HCT116 (cell line): Measurements from ENCODE around the gene IRF8. TPM values are rescaled to one million over a fixed set of nuclear protein-coding genes. Genes with fewer than 3 reads are reported as not detected.

Experiments used
- ATAC-seq: fragments of 200-7000 bp; cut with Tn5 transposase; 2 replicates; pipeline ENCODE4 v1.9.1; 2020; ENCODE audit warnings: mild to moderate bottlenecking, moderate library complexity
- BruUV-seq: library from RNA; stranded (reverse); fragments of 400-500 nt; replicated peaks from 2 replicates; lab custom pipeline; 2021; lab: Mats Ljungman, UMichigan
- CTCF ChIA-PET: fragments of 300-600 bp; sonication (Branson Sonifier 250); formaldehyde crosslinking; loops from one replicate; lab custom pipeline; 2021; ENCODE audit warnings: antibody characterized with exemption; lab: Charles Lee
- POLR2A ChIA-PET: fragments of 300-600, 350-600 bp; sonication (Branson Sonifier 250); formaldehyde crosslinking; loops from one replicate; lab custom pipeline; 2021; ENCODE audit warnings: antibody characterized with exemption; lab: Charles Lee
- RAD21 ChIA-PET, 2 experiments: fragments of 300-600 bp; sonication (Branson Sonifier 250); formaldehyde crosslinking; loops; one replicate each; lab custom pipeline; 2023; ENCODE audit warnings: low total read pairs in 2 of 2; ENCODE audit not compliant: uncharacterized antibody in 2 of 2, unreplicated experiment in 2 of 2, low non-redundant PET in 1 of 2; lab: Charles Lee
- DNase-seq: peaks from one replicate; pipeline ENCODE4 v3.0.0-alpha.2; 2010; ENCODE audit warnings: low read depth, low spot score
- H2AFZ ChIP-seq: fragments of 200-600 bp; shearing (Covaris generic), sonication (generic); 2 replicates; pipeline ENCODE4 v1.6.1; 2017; ENCODE audit warnings: low read depth, mixed run types, mixed read lengths, antibody characterized with exemption, low read length; ENCODE audit not compliant: poor library complexity, severe bottlenecking
- H3K27ac ChIP-seq: 2 replicates; pipeline ENCODE4 v1.5.1; 2012; ENCODE audit warnings: low read depth, low read length
- H3K27me3 ChIP-seq: fragments of 200-600 bp; sonication (generic); 2 replicates; pipeline ENCODE4 v1.6.1; 2016; ENCODE audit warnings: mixed run types, low read length, mixed read lengths; ENCODE audit not compliant: insufficient read depth
- H3K36me3 ChIP-seq, 2 experiments: fragments of 200-500 bp in 1 of 2; fragments of 200-600 bp in 1 of 2; sonication (Bioruptor generic) in 1 of 2; sonication (generic) in 1 of 2; 2 replicates each; pipeline versions ENCODE4 v1.5.1 to v1.6.1; 2014 to 2016; ENCODE audit warnings: low read length in 2 of 2, inconsistent platforms in 1 of 2, mixed read lengths in 1 of 2, mixed run types in 1 of 2; ENCODE audit not compliant: insufficient read depth in 2 of 2, control insufficient read depth in 1 of 2
- H3K4me1 ChIP-seq, 2 experiments: fragments of 200-600 bp in 1 of 2; sonication (generic) in 1 of 2; 2 replicates each; pipeline versions ENCODE4 v1.5.1 to v1.6.1; 2012 to 2017; ENCODE audit warnings: low read length in 2 of 2, inconsistent platforms in 1 of 2, mild to moderate bottlenecking in 1 of 2, mixed read lengths in 1 of 2, mixed run types in 1 of 2, moderate library complexity in 1 of 2; ENCODE audit not compliant: insufficient read depth in 2 of 2, control insufficient read depth in 1 of 2
- H3K4me2 ChIP-seq: fragments of 200-600 bp; sonication (generic); 2 replicates; pipeline ENCODE4 v1.6.1; 2017; ENCODE audit warnings: mixed run types, low read length, mixed read lengths
- H3K4me3 ChIP-seq, 2 experiments: fragments of 200-600 bp in 1 of 2; sonication (generic) in 1 of 2; replicated peaks in 1 of 2; 2 replicates each; pipeline ENCODE4 v1.5.1; 2011 to 2016; ENCODE audit warnings: low read length in 2 of 2, control low read depth in 1 of 2, low read depth in 1 of 2, mild to moderate bottlenecking in 1 of 2, mixed read lengths in 1 of 2, mixed run types in 1 of 2
- H3K79me2 ChIP-seq: fragments of 200-600 bp; sonication (generic); 2 replicates; pipeline ENCODE4 v1.6.1; 2017; ENCODE audit warnings: mild to moderate bottlenecking, mixed run types, low read length, moderate library complexity, mixed read lengths; ENCODE audit not compliant: insufficient read depth
- H3K9ac ChIP-seq: fragments of 200-600 bp; sonication (generic); 2 replicates; pipeline ENCODE4 v1.6.1; 2016; ENCODE audit warnings: low read length, mixed read lengths
- H3K9me2 ChIP-seq: fragments of 200-600 bp; sonication (generic), shearing (Covaris generic); 2 replicates; pipeline ENCODE4 v1.6.1; 2017; ENCODE audit warnings: mixed run types, mild to moderate bottlenecking, moderate library complexity; ENCODE audit not compliant: insufficient read depth
- H3K9me3 ChIP-seq, 2 experiments: fragments of 200-500 bp in 1 of 2; fragments of 200-600 bp in 1 of 2; sonication (Bioruptor generic) in 1 of 2; sonication (generic) in 1 of 2; 2 replicates each; pipeline ENCODE4 v1.6.1; 2014 to 2017; ENCODE audit warnings: low read length in 2 of 2, mixed read lengths in 2 of 2, inconsistent platforms in 1 of 2, low read depth in 1 of 2, mild to moderate bottlenecking in 1 of 2, mixed run types in 1 of 2, moderate library complexity in 1 of 2; ENCODE audit not compliant: control insufficient read depth in 1 of 2, insufficient read depth in 1 of 2
- H4K20me1 ChIP-seq: fragments of 200-600 bp; sonication (generic), shearing (Covaris generic); 2 replicates; pipeline ENCODE4 v1.6.1; 2017; ENCODE audit warnings: mixed run types, mild to moderate bottlenecking, moderate library complexity; ENCODE audit not compliant: insufficient read depth
- CTCF ChIP-seq, 3 experiments: fragments of 200-600 bp in 1 of 3; sonication (generic) in 1 of 3; IDR thresholded peaks in 2 of 3; conservative IDR thresholded peaks in 1 of 3; 2 replicates each; pipeline ENCODE4 v1.5.1; 2012 to 2017; ENCODE audit warnings: low read depth in 2 of 3, low read length in 2 of 3, antibody characterized with exemption in 1 of 3, borderline replicate concordance in 1 of 3, control low read depth in 1 of 3, mild to moderate bottlenecking in 1 of 3, mixed read lengths in 1 of 3, mixed run types in 1 of 3, moderate library complexity in 1 of 3; ENCODE audit not compliant: insufficient read depth in 1 of 3
- JUND ChIP-seq: IDR thresholded peaks from 2 replicates; pipeline ENCODE4 v1.6.1; 2012
- MAX ChIP-seq: IDR thresholded peaks from 2 replicates; pipeline ENCODE4 v1.6.1; 2012
- POLR2A ChIP-seq: IDR thresholded peaks from 2 replicates; pipeline ENCODE4 v1.7.0; 2011; ENCODE audit warnings: borderline replicate concordance; ENCODE audit not compliant: insufficient read depth, insufficient read length; ENCODE audit errors: extremely low read depth
- SRF ChIP-seq: IDR thresholded peaks from 2 replicates; pipeline ENCODE4 v1.6.1; 2012; ENCODE audit warnings: low read depth
- TCF7L2 ChIP-seq: IDR thresholded peaks from 2 replicates; pipeline ENCODE4 v1.7.0; 2011; ENCODE audit warnings: borderline replicate concordance, inconsistent platforms; ENCODE audit not compliant: insufficient read depth, insufficient read length; ENCODE audit errors: extremely low read depth
- ZFX ChIP-seq: fragments of 450-650 bp; IDR thresholded peaks from 2 replicates; pipeline ENCODE4 v1.6.1; 2017
- intact Hi-C: fragments of 100-400 bp; cut with micrococcal nuclease; formaldehyde crosslinking; loops from 2 replicates; pipeline ENCODE4 v1.10.0; 2022
- total RNA-seq: library from RNA; stranded (reverse); gene quantifications from one replicate; pipeline ENCODE4 v1.2.1, GENCODE V29; 2021; ENCODE audit not compliant: unreplicated experiment

IRF8 gene
- total RNA-seq, 1 experiment from 2014 or later = 0.61 TPM

GRCh38 chr16:85946541-85947124, 47.7 kb downstream of the IRF8 start:
- no peak for ATAC-seq
- H3K27ac ChIP-seq = no peak overlapping the region
- no peak overlapping the region for H2AFZ ChIP-seq
- ChIA-PET CTCF (no interaction called here), POLR2A (no interaction called here), RAD21 (no interaction called here)
- H3K36me3 ChIP-seq = no peaks in the 10 kb centered on the region
- no peaks in the 10 kb centered on the region for H3K79me2 ChIP-seq
- H4K20me1 ChIP-seq = no peaks in the 10 kb centered on the region
- peaks cover 80% of the 10 kb centered on the region for H3K27me3 ChIP-seq
- H3K4me2 ChIP-seq = no peak overlapping the region
- intact Hi-C loops = no loop called here
- H3K9me3 ChIP-seq = no peaks in the 10 kb centered on the region
- TF ChIP-seq POLR2A = no peak
- TF ChIP-seq JUND = no peak
- TF ChIP-seq SRF = no peak
- TF ChIP-seq CTCF (IDR thresholded peaks at IDR 0.05 in 2 of 3, conservative IDR thresholded peaks at IDR 0.05 in 1 of 3; ENCODE audit: borderline replicate concordance in 1 of 3, insufficient read depth in 1 of 3, low read depth in 2 of 3, low read length in 2 of 3) = no peak
- TF ChIP-seq TCF7L2 = no peak
- no peak for TF ChIP-seq ZFX
- no peak for TF ChIP-seq MAX
- no TSS peak for BruUV-seq
- no peak overlapping the region for H3K4me3 ChIP-seq
- H3K4me1 ChIP-seq = no peaks in the 10 kb centered on the region
- H3K9ac ChIP-seq = no peak overlapping the region
- DNase-seq = no peak
- no peaks in the 10 kb centered on the region for H3K9me2 ChIP-seq
